ENCODE measurements around the gene ARRB1.
A peak's percentile ranks its signal among the peaks of the same experiment; 100 is the strongest.

The ARRB1 gene

DNA sequence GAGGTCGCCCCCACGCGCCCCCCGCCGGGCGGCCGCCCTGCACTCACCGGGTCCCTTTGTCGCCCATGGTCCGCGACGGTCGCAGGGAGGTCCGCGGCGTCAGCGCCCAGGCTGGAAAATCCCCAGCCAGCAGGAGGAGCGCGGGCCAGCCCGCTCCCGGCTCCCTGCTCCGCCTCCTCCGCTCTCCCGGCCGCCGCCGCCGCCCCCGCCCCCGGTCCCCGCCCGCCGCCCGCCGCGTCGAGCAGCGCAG lies at the start of gene ARRB1:
Gene ARRB1, minus strand, starts transcription at position 121 of the 250 bp plus-strand sequence. Its CDS starts 54 bp downstream, at position 67.
- H3K27ac ChIP-seq (ENCODE audit: low read length), result no peak within 1 kb of the TSS

DNA sequence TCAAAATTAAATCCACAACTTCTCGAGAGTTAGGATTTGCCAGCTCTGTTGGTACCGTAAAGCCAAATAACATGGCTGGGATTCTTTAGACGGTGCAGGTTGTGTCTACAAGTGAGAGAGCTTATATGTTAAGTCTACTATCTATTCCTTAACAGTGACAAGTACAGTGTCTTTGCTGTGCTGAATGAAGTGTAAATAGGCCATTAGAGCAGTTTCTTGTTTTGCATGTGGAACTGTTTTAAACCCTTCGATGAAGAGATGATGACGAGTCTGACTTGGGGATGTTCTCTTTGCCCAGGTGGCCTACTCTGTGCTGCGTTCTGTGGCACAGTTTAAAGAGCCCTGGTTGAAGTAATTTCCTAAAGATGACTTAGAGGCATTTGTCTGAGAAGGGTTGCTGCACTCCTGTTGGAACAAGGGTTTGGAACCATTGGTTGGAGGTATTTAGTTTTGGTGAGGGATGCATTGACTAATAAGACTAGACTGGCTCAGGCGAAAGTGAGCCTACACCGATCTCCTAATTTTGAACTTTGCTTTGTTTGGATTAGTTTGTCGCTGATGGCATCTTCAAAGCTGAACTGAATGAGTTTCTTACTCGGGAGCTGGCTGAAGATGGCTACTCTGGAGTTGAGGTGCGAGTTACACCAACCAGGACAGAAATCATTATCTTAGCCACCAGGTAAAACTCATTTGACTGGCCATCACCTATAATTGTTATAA lies 48.8 kb upstream of the ARRB1 start:
- Histone ChIP-seq H3K27ac (ENCODE audit: low read length) (peak overlapping the region; percentile 85), H3K9ac (ENCODE audit: low read depth, low read length) (peak overlapping the region; percentile 99), H3K4me1 (ENCODE audit: insufficient read depth, low read length) (peaks cover 13% of the 10 kb centered on the region), H3K4me3 (ENCODE audit: low read length) (peak overlapping the region; percentile 89), H3K27me3 (ENCODE audit: insufficient read depth, low read length) (no peaks in the 10 kb centered on the region; the same call in 1 of the 2 replicates), H3K9me3 (ENCODE audit: insufficient read depth, low read depth, low read length) (no peaks in the 10 kb centered on the region), H3K36me3 (ENCODE audit: insufficient read depth, low read depth, low read length) (peaks cover 57% of the 10 kb centered on the region)

More for the DNA sequence above, at the start of gene ARRB1:
- Histone ChIP-seq H3K36me3 (ENCODE audit: insufficient read depth, low read depth, low read length) (no peaks in the 10 kb centered on the region), H3K4me1 (ENCODE audit: insufficient read depth, low read length) (peaks cover 26% of the 10 kb centered on the region), H3K27me3 (ENCODE audit: insufficient read depth, low read length) (peaks cover 29% of the 10 kb centered on the region), H3K9ac (ENCODE audit: low read depth, low read length) (peak within 1 kb of the TSS; percentile 62), H3K9me3 (ENCODE audit: insufficient read depth, low read depth, low read length) (no peaks in the 10 kb centered on the region), H3K4me3 (ENCODE audit: low read length) (peak within 1 kb of the TSS; percentile 71)

GRCh38 chr11:75399344-75400145 lies 48.1 kb upstream of the ARRB1 start, which contains the start of gene RPS3:
RPS3 (plus strand) TSS chr11:75399518; CDS start chr11:75399548, 30 bp downstream.
- Histone ChIP-seq H3K36me3 (ENCODE audit: insufficient read depth, low read depth, low read length) (peaks cover 49% of the 10 kb centered on the region), H3K4me3 (ENCODE audit: low read length) (peak within 1 kb of the TSS; percentile 89), H3K27me3 (ENCODE audit: insufficient read depth, low read length) (no peaks in the 10 kb centered on the region; the same call in 1 of the 2 replicates), H3K9ac (ENCODE audit: low read depth, low read length) (peak within 1 kb of the TSS; percentile 99), H3K27ac (ENCODE audit: low read length) (peak within 1 kb of the TSS; percentile 85), H3K4me1 (ENCODE audit: insufficient read depth, low read length) (peaks cover 13% of the 10 kb centered on the region), H3K9me3 (ENCODE audit: insufficient read depth, low read depth, low read length) (no peaks in the 10 kb centered on the region)

DNA sequence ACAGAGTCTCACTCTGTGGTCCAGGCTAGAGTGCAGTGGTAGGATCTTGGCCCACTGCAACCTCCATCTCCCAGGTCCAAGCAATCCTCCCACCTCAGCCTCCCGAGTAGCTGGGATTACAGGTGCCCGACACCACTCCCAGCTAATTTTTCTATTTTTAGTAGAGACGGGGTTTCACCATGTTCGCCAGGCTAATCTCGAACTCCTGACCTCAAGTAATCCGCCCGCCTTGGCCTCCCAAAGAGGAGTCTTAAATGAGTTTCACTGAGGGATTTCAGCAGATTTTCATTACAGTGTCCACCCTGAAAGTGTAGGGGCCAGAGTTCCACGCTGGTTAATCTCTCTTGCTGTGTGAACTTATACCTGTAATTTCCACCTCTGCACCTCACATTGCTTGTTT lies 47.4 kb upstream of the ARRB1 start:
- H3K9ac ChIP-seq (ENCODE audit: low read depth, low read length), result no peak overlapping the region
- H3K27me3 ChIP-seq (ENCODE audit: insufficient read depth, low read length), result no peaks in the 10 kb centered on the region; the same call in 1 of the 2 replicates
- no peaks in the 10 kb centered on the region for H3K9me3 ChIP-seq (ENCODE audit: insufficient read depth, low read depth, low read length)
- peaks cover 13% of the 10 kb centered on the region for H3K4me1 ChIP-seq (ENCODE audit: insufficient read depth, low read length)
- no peak overlapping the region for H3K4me3 ChIP-seq (ENCODE audit: low read length)
- peaks cover 43% of the 10 kb centered on the region for H3K36me3 ChIP-seq (ENCODE audit: insufficient read depth, low read depth, low read length)
- no peak overlapping the region for H3K27ac ChIP-seq (ENCODE audit: low read length)

GRCh38 chr11:75394085-75394840 lies 42.8 kb upstream of the ARRB1 start:
- Histone ChIP-seq H3K9ac (ENCODE audit: low read depth, low read length) (no peak overlapping the region), H3K36me3 (ENCODE audit: insufficient read depth, low read depth, low read length) (no peaks in the 10 kb centered on the region), H3K4me1 (ENCODE audit: insufficient read depth, low read length) (no peaks in the 10 kb centered on the region), H3K9me3 (ENCODE audit: insufficient read depth, low read depth, low read length) (no peaks in the 10 kb centered on the region), H3K27ac (ENCODE audit: low read length) (no peak overlapping the region), H3K27me3 (ENCODE audit: insufficient read depth, low read length) (no peaks in the 10 kb centered on the region; the same call in 1 of the 2 replicates), H3K4me3 (ENCODE audit: low read length) (no peak overlapping the region)

- Histone ChIP-seq H3K4me3 (ENCODE audit: low read length) (no peak overlapping the region), H3K27me3 (ENCODE audit: insufficient read depth, low read length) (no peaks in the 10 kb centered on the region), H3K4me1 (ENCODE audit: insufficient read depth, low read length) (peaks cover 5% of the 10 kb centered on the region), H3K27ac (ENCODE audit: low read length) (no peak overlapping the region), H3K36me3 (ENCODE audit: insufficient read depth, low read depth, low read length) (no peaks in the 10 kb centered on the region), H3K9ac (ENCODE audit: low read depth, low read length) (no peak overlapping the region), H3K9me3 (ENCODE audit: insufficient read depth, low read depth, low read length) (no peaks in the 10 kb centered on the region)
These were observed 38.5 kb upstream of the ARRB1 start for GRCh38 chr11:75389925-75390324.

DNA sequence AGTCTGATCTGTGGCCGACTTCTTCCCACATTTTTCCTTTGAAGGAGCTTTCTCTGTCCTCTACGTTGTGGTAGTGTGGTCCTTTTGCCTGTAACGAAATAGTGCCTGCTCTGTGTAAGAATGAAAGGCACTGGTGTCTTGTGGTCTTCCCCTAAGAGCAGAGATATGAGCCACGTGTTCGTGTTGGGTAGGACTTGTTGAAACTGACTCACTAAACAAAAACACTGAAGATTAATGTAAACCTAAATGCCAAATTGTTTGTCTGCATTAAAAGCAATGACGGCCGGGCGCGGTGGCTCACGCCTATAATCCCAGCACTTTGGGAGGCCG lies 37.8 kb upstream of the ARRB1 start:
- Histone ChIP-seq H3K27me3 (ENCODE audit: insufficient read depth, low read length) (no peaks in the 10 kb centered on the region), H3K4me1 (ENCODE audit: insufficient read depth, low read length) (peaks cover 5% of the 10 kb centered on the region), H3K27ac (ENCODE audit: low read length) (no peak overlapping the region), H3K4me3 (ENCODE audit: low read length) (no peak overlapping the region), H3K9ac (ENCODE audit: low read depth, low read length) (no peak overlapping the region), H3K36me3 (ENCODE audit: insufficient read depth, low read depth, low read length) (no peaks in the 10 kb centered on the region), H3K9me3 (ENCODE audit: insufficient read depth, low read depth, low read length) (no peaks in the 10 kb centered on the region)

GRCh38 chr11:75388386-75389275 lies 37.2 kb upstream of the ARRB1 start:
- no peaks in the 10 kb centered on the region for H3K9me3 ChIP-seq (ENCODE audit: insufficient read depth, low read depth, low read length)
- H3K9ac ChIP-seq (ENCODE audit: low read depth, low read length), result no peak overlapping the region; the same call in 1 of the 2 replicates
- no peaks in the 10 kb centered on the region for H3K36me3 ChIP-seq (ENCODE audit: insufficient read depth, low read depth, low read length)
- peak overlapping the region; percentile 39; the same call in 1 of the 2 replicates for H3K4me3 ChIP-seq (ENCODE audit: low read length)
- no peaks in the 10 kb centered on the region for H3K27me3 ChIP-seq (ENCODE audit: insufficient read depth, low read length)
- peaks cover 5% of the 10 kb centered on the region for H3K4me1 ChIP-seq (ENCODE audit: insufficient read depth, low read length)
- H3K27ac ChIP-seq (ENCODE audit: low read length), result no peak overlapping the region

DNA sequence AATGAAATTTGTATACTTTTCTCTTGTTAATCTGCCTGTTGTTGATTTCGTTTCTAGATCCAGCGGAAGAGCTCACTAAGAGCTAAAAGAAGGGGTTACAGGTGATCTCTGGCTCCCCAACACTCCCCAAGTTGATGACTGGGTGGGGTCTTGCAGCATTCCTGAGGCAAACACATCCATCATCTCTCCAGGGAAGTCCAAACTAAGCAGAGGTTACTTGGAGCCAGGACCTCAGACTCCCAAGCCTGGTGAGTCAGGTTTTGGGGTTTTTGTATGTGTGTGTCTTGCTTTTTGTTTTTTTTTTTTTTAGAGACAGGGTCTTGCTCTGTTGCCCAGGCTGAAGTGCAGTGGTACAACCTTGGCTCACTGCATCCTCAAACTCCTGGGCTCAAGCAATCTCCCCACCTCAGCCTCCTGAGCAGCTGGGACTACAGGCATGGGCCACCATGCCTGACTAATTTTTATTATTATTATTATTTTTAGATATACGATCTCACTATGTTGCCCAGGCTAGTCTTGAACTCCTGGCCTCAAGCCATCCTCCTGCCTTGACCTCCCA lies 36.4 kb upstream of the ARRB1 start:
- Histone ChIP-seq H3K27ac (ENCODE audit: low read length) (no peak overlapping the region), H3K36me3 (ENCODE audit: insufficient read depth, low read depth, low read length) (no peaks in the 10 kb centered on the region), H3K4me3 (ENCODE audit: low read length) (no peak overlapping the region), H3K4me1 (ENCODE audit: insufficient read depth, low read length) (peaks cover 5% of the 10 kb centered on the region), H3K9ac (ENCODE audit: low read depth, low read length) (no peak overlapping the region), H3K9me3 (ENCODE audit: insufficient read depth, low read depth, low read length) (no peaks in the 10 kb centered on the region), H3K27me3 (ENCODE audit: insufficient read depth, low read length) (no peaks in the 10 kb centered on the region)

- Histone ChIP-seq H3K27me3 (ENCODE audit: insufficient read depth, low read length) (no peaks in the 10 kb centered on the region), H3K4me3 (ENCODE audit: low read length) (no peak overlapping the region), H3K27ac (ENCODE audit: low read length) (no peak overlapping the region), H3K36me3 (ENCODE audit: insufficient read depth, low read depth, low read length) (no peaks in the 10 kb centered on the region), H3K9me3 (ENCODE audit: insufficient read depth, low read depth, low read length) (no peaks in the 10 kb centered on the region), H3K4me1 (ENCODE audit: insufficient read depth, low read length) (peaks cover 5% of the 10 kb centered on the region), H3K9ac (ENCODE audit: low read depth, low read length) (no peak overlapping the region)
These were observed 35.6 kb upstream of the ARRB1 start for GRCh38 chr11:75386942-75387630.
